ENCODE measurements around the gene EGLN3.

GRCh38 chr14:33911046-33911445 is 39.8 kb downstream of the EGLN3 start:
- TF ChIP-seq, protein P1, sequence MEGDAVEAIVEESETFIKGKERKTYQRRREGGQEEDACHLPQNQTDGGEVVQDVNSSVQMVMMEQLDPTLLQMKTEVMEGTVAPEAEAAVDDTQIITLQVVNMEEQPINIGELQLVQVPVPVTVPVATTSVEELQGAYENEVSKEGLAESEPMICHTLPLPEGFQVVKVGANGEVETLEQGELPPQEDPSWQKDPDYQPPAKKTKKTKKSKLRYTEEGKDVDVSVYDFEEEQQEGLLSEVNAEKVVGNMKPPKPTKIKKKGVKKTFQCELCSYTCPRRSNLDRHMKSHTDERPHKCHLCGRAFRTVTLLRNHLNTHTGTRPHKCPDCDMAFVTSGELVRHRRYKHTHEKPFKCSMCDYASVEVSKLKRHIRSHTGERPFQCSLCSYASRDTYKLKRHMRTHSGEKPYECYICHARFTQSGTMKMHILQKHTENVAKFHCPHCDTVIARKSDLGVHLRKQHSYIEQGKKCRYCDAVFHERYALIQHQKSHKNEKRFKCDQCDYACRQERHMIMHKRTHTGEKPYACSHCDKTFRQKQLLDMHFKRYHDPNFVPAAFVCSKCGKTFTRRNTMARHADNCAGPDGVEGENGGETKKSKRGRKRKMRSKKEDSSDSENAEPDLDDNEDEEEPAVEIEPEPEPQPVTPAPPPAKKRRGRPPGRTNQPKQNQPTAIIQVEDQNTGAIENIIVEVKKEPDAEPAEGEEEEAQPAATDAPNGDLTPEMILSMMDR (IDR thresholded peaks at IDR 0.05) = no peak
- no peak for TF ChIP-seq POLR2A (IDR thresholded peaks at IDR 0.05)

Data from upper lobe of left lung (tissue), 4 donors.